H1 (cell line): ENCODE data around the gene HACD2. TPM values are rescaled to one million over a fixed set of nuclear protein-coding genes. Genes with fewer than 3 reads are reported as not detected.

Experiments
- BACH1 ChIP-seq: IDR thresholded peaks from 2 replicates; pipeline ENCODE4 v1.6.1; 2012; ENCODE audit warnings: low read length, improper control_type of control experiment
- HDAC2 ChIP-seq, 2 experiments: fragments of 300-600 bp in 1 of 2; sonication (generic) in 1 of 2; IDR thresholded peaks; 2 replicates each; pipeline ENCODE4 v1.6.1; 2011 to 2012; ENCODE audit warnings: low read depth in 2 of 2, low read length in 2 of 2, mild to moderate bottlenecking in 2 of 2, moderate library complexity in 2 of 2, borderline replicate concordance in 1 of 2, inconsistent platforms in 1 of 2
- PHF8 ChIP-seq: fragments of 200-600 bp; sonication (generic); conservative IDR thresholded peaks from 2 replicates; pipeline ENCODE4 v1.7.1; 2012; ENCODE audit warnings: low read depth, mild to moderate bottlenecking, inconsistent platforms, low read length, moderate library complexity
- SP1 ChIP-seq: IDR thresholded peaks from 2 replicates; pipeline ENCODE4 v1.6.1; 2011; ENCODE audit warnings: low read depth, low read length
- polyA plus RNA-seq, 7 experiments: library from polyadenylated mRNA; depleted of rRNA in 3 of 7; stranded (reverse) in 5 of 7; unstranded in 2 of 7; fragments of >200 nt in 5 of 7; fragments of 200-250 nt in 2 of 7; gene quantifications; 1 replicate in 5 of 7; 2 replicates in 1 of 7; 4 replicates in 1 of 7; pipeline versions ENCODE4 v1.2.1 to v1.2.3, GENCODE V29; 2011 to 2013; ENCODE audit warnings: missing spikeins in 2 of 7, mixed read lengths in 2 of 7
- total RNA-seq: library from RNA; stranded (reverse); fragmentation: NEBNext Ultra II Directional; extraction: Animal tissue kit (Norgen Biotek cat#: 25700); gene quantifications from 2 replicates; pipeline ENCODE4 v1.2.1, GENCODE V29; 2021

Gene HACD2
- total and polyA plus RNA-seq, 2 of the 8 experiments (the other 6 are each of a cell fraction or from before 2014, with no cell fraction given): 24.9 to 31.2 TPM

GRCh38 chr3:123485551-123485950 lies 99.3 kb downstream of the HACD2 start (continued):
- no peak for TF ChIP-seq HDAC2 (IDR thresholded peaks at IDR 0.05; ENCODE audit: borderline replicate concordance in 1 of 2, low read depth in 2 of 2, low read length in 2 of 2)
- TF ChIP-seq SP1: no peak
- no peak for TF ChIP-seq BACH1
- TF ChIP-seq PHF8: no peak
